Activated CD8-positive, alpha-beta memory T cell treated with anti-CD3 and anti-CD28 coated beads, Interleukin-2, amount 50 U/mL, for 48 hours (primary cell): Measurements from ENCODE around the gene PIP4K2B.
"Not testable (repeated sequence)": the region's sequence is repeated elsewhere in the genome, so short reads cannot be mapped to it uniquely, and the experiment has no call there.

Experiments used
- DNase-seq: peaks from one replicate; pipeline ENCODE4 v3.0.0-alpha.2; 2020

PIP4K2B gene

DNA sequence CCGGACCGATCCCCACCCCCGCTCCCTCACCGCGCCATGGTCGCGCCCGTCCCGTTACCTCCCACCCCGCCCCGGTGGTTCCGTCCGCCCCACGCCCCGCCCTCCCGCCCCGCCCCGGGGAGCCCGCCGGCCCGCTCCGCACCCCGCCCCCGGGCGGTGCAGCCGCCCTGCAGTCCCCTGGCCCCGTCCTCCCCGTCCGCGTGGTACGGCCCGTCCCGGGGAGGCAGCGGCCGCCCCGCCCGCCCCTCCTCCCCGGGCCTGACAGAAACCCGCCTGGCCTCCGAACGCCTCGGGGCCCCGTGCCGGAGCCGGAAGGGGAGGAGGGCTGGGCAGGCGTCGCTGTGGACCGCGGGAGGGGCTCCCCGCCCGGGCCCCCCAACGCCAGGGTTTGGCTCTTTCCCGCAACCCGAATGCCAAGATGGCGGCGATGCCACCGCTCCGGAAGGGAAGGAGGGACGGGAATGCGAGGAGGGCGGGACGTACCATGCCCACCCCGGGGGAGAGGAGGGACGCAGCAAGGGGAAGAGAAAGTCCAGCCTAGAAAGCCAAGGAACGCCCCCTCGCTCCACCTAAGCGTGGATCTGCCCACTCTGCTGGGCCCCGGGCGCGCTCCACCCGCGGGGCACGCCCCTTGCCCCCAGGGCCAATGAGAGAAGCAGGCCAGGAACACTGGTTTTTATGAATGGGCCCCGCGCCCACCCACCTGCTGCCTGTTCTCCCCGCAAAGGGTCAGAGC is at the start of gene PIP4K2B:
Gene PIP4K2B, minus strand, starts transcription at position 56 of the 736 bp plus-strand sequence. CDS start 132 bp downstream, outside the sequence.
- peak; percentile 91 for DNase-seq

GRCh38 chr17:38848557-38848891 is 49.2 kb upstream of the PIP4K2B start:
- DNase-seq, result no peak

GRCh38 chr17:38844261-38844757 is 45.0 kb upstream of the PIP4K2B start:
- DNase-seq, result no peak

GRCh38 chr17:38825762-38826247 is 26.4 kb upstream of the PIP4K2B start:
- DNase-seq, result no peak

DNA sequence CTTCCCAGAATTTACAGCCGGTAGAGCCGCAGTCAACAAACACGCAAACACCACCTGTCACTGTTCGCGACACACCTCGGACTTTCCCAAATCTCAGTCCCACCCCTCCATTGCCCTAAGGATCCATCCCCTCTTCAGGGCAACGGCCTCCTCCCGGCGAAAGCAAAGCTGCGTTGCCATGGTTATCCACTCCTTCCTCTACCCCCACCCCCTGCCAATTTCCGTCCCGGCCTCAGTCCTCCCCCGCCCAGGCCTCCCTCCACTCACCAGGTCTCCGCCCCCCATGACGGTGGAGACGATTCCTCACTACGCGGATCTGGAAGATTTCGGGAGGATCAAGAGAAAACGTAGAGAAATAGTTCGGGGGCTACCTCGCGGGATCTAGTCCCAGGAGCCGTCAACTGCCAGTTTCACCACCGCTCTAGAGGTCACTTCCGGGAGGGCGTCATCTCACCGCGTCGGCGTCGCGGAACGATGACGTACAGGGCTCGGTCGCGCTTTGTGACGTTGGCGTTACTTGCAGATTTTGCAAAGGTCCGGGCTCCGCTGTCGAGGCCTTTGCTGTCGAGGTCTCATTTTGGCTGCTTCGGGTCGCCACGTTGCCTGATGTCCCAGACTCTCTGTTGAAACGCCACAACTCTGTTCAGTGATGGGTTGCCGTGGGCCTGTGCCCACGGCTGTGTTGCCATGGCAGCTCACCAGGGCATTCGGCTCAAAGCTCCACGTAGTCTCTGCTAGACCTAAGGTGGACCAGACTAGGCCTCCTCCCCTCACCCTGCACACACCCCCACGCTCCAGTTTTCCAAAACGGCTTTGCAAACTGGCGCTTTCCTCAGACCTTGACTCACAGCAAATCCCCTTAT is 25.8 kb upstream of the PIP4K2B start, which contains the start of gene CWC25:
Gene CWC25, minus strand, starts transcription at position 423 of the 863 bp plus-strand sequence. Its CDS starts 138 bp downstream, at position 285.
- peak; percentile 100 for DNase-seq

- no peak for DNase-seq
These were observed 16.3 kb upstream of the PIP4K2B start for GRCh38 chr17:38815576-38816193.

GRCh38 chr17:38809828-38810227 is 10.5 kb upstream of the PIP4K2B start:
- DNase-seq, result no peak

DNA sequence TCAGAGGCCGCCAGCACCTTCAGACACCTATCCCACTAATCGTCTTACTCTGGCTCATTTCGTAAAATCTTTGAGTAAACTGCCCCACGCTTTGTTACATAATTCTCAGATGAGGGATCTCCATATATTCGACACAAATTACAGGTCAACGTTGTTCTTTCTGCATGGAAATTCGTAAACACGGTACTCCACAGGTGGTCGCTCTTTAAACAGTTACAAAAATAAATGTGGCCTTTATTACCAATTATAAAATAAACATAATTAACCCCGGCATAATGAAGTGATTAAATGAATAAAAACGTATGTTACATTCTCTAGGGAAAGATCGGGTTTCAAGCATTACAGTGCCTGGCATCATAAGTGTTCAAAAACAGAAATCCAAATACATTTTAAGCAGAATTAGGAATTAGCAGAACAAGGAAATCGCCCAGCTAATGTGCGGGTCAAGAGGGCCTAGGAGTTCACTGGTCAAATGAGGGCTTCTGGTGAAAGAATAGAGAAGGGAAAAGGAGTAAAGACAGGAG is 943 bp upstream of the PIP4K2B start:
- DNase-seq, result no peak

DNA sequence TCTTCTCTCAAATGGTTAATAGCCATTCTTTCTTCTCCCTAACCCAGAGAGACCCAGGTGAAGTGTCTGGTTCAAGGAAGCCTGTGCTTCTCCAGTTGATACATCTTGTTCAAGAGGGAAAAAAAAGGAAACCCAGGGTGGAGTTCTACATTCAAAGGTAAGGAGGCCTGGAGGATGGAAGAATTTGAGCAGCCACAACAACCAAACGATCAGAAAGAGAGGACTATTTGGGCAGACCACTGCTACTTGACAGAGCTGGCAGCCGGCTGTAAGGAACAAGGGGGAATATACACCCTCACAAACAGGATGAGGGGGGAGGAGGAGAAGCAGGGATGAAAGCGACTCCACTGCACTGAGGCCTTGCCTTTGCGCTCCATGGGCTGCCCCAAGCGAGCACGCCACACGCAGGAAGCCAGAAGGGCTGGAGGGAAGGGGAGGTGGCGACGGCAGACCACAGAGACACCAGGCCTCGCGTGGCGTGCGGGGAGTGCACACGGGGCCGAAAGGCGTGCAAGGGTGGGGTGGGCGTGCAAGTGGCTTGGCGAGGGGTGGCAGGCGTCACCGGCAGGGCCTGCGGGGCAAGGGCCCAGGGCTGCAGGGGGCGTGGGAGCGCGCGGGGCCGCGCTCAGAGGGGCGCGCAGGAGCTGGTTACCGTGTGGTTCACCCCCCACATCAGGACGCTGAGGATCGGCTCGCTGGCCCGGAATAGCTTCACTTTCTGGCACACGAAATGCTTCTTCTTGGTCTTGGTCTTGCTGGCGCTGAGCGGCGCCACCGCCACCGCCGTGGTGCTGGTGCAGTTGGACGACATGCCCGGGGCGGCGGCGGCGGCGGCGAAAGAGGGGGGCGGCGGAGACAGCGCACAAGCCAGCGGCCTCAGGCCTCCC is 499 bp downstream of the PIP4K2B start:
- peak; percentile 77 for DNase-seq

DNA sequence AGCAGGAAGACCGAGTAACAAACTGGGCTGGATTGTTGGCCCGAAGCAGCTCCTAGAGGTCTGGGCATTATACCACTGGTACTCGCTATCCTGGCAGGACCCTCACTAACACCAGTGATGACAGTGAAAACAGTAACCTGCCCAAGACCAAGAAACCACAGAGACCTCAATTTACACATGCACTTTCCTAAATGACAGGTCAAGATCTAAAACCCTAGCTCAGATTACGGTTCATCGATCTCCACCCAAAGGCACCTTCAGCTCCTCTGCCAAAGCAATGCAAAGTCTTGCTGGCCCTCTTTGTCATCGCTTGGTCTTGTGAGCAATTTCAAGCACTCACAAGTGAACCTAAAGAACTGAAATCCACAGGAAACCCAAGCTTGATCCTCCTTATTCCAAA is 1.5 kb downstream of the PIP4K2B start:
- no peak for DNase-seq

DNA sequence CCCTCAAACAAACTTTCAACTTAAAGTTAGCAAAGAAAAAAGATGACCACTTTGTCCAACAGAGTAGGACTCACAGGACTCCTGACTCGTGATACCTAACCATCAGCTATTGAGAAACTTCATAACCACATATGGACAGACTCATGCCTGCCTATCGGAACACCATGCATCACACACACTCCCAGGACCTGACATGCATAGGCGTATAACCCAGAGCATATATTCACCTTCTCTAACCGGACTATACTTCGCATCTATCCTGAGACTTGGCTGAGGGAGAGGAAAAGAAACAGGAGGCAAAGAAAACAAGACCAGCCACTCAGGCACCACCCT is 2.2 kb downstream of the PIP4K2B start:
- DNase-seq, result no peak

DNA sequence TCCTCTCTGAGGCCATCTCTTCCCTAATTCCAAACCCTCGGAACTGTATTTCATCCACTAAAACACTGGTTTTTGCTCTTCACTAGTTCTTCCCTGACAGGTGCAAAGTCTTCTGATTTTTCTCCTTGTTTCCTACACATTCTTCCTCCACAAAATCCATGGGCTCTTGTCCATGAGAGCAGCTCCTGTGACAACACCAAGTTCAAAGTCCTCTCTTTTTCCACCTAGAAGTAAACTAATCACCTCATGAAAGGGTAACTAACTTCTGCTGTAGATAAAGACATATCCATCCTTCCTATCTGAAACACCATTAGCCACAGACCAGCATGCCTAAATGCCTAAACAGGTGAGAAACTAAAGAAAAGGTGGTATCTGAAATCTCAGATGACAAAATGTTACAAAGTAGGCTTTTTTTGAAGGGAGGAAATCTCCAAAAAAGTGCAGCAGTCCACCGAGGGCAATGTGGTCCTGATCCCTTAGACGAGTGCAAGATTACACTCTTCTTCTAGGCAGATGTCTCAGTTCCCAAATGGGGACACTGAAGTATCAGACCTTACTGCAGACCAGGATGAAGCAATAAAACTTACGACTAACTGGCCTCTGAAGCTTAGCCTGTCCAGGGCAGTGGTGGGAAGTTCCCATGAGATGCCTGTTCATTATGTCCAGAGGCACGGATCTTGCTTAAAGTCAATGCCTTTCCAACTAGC is 2.8 kb downstream of the PIP4K2B start:
- no peak for DNase-seq

GRCh38 chr17:38794221-38794620 is 5.1 kb downstream of the PIP4K2B start:
- no peak for DNase-seq

DNA sequence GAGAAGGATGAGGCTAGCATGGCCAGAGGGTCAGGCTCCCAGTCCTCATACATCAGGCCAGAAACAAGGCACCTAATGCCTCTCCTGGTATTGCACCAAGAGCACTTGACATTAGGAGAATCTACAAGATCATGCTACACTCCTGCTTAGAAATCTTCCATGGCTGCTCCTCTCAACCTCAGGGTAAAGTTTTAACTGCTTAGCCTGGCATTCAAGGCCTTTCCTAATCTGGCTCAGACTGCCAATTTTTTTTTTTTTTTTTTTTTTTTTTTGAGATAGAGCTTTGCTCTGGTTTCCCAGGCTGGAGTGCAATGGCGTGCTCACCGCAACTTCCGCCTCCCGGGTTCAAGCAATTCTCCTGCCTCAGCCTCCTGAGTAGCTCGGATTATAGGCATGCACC is 8.2 kb downstream of the PIP4K2B start:
- DNase-seq, result no peak

- DNase-seq, result not testable (repeated sequence)
These were observed 9.1 kb downstream of the PIP4K2B start for GRCh38 chr17:38790148-38790707.

DNA sequence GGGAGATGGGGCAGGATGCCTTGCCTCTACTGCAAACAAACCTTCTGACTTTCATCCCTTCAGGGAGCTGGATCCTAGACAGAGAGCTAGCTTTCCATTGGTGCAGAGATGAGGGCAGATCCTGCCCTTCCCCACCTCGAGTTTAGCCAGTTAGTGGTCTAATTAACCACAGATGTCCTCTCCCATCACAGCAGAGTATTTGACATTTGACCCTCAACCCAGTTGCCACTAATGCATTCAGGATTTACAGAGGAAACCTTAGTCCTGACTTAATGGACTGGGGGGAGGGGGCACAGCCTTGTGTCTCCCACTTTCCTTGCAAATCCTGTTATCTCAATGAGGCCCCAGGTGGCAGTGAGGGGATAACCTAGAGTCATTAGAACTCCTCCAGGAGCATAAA is 10.2 kb downstream of the PIP4K2B start:
- no peak for DNase-seq

- DNase-seq, result not testable (repeated sequence)
These were observed 11.4 kb downstream of the PIP4K2B start for GRCh38 chr17:38787999-38788398.

GRCh38 chr17:38786372-38786771 is 13.0 kb downstream of the PIP4K2B start:
- DNase-seq, result no peak

DNA sequence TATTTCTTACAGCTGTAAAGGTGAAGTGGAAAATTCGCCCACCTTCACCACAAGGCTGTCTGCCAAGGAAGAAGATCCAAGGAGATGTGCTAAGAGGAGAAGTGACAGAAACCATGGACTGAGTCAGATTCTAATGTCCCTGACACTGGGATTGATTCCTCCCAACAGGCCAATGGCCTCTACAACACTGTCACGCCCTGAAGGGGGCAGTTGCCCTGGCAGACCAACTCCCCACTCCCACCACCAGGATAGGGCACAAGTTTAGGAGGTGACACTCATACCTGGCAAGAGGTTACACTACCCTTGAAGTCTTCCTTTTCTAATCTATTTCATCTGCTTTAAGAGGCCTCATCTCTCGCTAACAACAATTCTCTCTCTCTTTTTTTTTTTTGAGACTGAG is 16.1 kb downstream of the PIP4K2B start:
- DNase-seq, result no peak

- no peak for DNase-seq
These were observed 19.2 kb downstream of the PIP4K2B start for GRCh38 chr17:38779965-38780752.
